ENCODE measurements around the gene MAN2B2.

The MAN2B2 gene

GRCh38 chr4:6546681-6547447 lies 28.1 kb upstream of the MAN2B2 start:
- DNase-seq, result peak; percentile 8

DNA sequence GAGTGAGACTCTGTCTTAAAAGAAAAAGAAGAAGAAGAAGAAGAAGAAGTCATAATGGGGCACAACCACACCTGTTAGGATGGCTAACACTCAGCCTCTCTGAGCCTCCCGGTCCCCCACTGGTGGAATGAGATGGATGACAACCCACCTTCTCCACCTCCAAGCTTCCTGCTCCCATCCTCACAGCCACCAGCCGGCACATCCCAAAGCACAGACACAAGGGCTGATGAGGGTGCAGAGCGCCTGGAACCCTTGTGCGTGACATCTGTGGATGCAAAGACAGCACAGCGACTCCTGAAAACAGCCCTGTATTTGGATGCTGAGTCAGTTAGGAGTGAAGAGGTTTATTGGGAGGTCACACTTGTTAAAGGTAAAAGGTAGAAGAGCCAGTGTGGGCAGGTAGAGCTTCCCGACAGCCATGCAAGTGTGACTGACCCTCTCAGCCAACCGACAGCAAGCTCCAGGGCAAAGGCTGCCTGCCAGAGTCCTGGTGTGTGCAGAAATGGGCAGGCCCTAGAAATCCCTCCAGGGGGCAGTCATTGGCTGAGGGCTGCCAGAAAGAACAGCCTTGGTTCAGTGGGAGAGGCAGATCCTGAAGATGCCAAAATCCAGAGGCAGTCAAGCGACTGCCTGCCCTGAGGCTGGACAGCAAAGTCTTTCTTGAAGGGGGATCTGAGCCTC lies 26.6 kb upstream of the MAN2B2 start:
- DNase-seq, result no peak

- no peak for DNase-seq
Measured at GRCh38 chr4:6548882-6549230, 26.1 kb upstream of the MAN2B2 start.

DNA sequence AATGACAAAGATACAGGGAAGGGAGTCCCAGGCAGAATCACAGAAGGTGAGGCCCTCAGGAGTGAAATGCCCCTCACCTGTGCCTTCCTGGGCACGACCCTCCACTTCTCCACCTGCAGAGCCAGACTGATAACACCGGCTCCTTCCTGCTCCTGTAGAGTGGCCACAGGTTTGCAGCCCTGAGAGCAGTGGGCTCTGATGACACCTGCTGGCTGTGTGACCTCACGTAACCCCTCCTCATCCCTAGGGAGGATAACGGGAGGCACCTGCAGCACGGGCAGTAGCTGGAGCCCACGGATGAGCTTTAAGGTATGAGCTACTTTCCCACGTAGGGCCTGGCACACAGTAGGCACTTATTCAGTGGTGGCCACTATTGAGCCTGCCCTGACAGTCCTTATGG lies 25.5 kb upstream of the MAN2B2 start:
- DNase-seq, result no peak

DNA sequence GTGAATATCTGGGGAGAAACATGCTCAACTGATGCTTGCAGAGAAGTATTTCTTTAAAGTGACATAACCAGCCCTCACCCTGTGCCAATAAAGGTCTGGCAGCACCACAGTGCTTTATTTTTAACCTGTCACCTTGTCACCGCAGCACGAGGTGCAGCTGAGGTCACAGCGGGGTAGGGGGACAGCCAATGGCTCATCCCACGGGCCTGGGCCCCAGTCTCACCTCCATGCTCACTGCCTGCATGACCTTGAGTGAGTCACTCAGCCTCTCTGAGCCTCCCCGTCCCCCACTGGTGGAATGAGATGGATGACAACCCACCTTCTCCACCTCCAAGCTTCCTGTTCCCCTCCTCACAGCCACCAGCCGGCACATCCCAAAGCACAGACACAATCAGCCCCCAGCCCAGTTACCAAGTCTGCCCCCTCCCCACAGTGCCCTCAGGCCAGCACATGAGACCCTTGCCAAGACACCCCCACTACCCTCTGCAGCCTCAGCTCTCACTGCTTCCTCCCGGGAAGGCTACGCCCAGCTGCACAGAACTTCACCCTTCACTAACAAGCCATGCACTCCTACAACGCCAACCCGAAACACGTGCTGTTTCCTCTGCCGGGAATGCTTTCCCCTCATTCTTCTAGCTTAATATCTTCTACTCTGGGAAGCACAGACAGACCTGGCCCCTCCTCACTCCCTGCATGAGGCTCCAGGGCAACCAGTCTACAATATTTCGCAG lies 24.9 kb upstream of the MAN2B2 start:
- DNase-seq, result no peak

- DNase-seq, result no peak
Measured at GRCh38 chr4:6550821-6551220, 24.2 kb upstream of the MAN2B2 start.

GRCh38 chr4:6551660-6552059 lies 23.3 kb upstream of the MAN2B2 start:
- no peak for DNase-seq

DNA sequence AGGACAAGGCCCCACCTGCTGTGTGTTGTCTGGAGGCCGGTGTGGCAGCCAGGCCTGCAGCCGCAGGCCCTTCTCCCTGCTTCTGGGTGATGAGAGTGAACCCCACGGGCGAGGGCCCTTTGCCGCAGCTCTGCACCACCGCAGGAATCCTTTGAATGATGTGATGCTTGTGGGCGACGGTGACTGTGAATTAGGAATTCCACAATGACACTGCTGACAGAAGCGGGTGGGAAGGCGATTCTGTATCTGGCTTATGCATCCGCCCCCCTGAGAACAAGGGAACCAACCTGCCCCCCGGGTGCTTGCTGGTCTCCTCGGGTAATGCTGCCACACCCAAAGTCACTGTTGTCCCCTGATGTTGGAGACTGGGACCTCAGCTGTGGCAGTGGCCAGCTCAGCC lies 19.5 kb upstream of the MAN2B2 start:
- no peak for DNase-seq

DNA sequence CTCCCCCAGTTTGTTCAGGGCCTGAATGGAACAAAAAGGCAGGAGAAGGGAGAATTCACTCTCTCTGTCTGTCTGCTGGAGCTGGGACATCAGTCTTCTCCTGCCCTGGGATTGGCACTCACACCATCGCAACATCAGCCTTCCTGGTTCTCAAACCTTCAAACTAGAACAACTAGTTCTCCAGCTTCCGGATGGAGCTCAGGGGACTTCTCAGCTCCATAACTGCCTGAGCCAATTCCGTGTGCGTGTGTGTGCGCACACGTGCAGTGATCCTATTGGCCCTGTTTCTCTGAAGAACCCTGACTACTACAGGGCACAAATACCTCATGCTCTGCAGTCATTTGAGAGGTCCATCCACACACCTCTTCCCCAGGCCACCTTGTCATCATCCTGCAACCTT lies 18.7 kb upstream of the MAN2B2 start:
- DNase-seq, result no peak

DNA sequence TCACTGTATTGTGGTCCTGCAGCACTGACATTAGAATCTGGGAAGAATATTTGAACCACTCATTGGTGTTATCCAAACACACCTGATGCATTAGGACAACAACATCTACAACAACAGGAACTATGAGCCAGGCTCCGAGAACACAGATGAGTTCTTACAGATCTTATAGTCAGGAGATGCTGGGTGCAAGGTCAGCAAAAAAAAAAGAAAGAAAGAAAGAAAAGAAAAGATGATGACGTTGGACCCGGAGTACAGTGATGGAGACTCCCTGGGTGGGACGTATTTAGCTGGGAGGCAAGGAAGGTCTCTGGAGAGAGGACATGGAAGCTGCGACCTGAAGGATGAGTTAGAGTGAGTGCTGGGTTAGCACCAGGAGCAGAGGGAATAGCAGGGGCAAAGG lies 17.8 kb upstream of the MAN2B2 start:
- no peak for DNase-seq

DNA sequence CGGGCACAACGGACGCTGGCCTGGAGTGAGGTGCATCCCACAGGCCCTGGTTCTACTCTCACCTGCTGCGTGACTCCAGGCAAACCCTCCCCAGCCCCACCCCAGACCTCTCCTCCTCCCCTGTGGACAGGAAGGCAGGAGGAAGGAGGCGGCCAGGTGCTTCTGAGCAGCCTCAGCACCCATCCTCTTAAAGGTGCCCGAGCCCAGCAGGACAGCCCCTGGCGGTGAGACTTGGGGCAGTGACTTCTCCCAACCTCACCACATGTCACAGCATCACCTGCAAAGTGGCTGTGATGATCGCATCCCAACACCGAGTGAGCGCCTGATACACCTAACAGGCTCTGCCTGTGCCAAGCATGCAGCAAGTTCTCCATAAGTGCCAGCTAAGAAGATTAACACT lies 17.1 kb upstream of the MAN2B2 start:
- no peak for DNase-seq

- no peak for DNase-seq
Measured at GRCh38 chr4:6560416-6561172, 14.4 kb upstream of the MAN2B2 start.

- no peak for DNase-seq
Measured at GRCh38 chr4:6561173-6561516, 13.8 kb upstream of the MAN2B2 start.

DNA sequence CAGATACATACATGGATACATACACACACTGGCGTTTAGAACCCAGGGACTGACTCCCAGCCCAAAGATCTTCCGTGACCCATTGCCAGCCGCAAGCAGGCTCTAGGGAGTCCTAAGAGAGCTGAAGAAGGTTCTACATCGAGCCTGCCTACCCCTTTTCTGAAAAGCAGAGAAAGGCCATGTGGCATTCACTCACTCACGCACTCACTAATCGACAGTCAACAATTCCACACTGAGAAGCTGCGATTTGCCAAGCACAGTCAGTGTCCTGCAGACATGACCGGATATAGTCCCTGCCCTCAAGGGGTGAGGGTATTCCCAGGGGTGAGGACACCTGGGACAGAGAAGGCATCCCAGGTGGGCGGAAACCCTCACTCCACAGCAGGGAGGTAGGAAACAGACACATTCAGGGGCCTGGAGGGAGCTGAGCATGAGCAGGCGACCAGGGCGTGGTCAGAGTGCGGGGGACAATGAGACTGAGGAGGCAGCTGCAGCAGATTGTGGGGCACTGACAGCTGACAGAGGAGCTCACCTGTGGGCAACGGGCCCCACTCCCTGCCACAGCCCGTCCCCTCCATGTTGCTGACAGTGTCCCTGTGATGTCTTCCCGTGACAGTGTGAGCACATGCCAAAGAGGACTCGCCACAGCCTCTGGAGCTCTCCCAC lies 13.2 kb upstream of the MAN2B2 start:
- no peak for DNase-seq

- DNase-seq, result no peak
Measured at GRCh38 chr4:6562931-6563901, 11.8 kb upstream of the MAN2B2 start.

GRCh38 chr4:6563935-6564645 lies 10.9 kb upstream of the MAN2B2 start:
- no peak for DNase-seq

- DNase-seq, result no peak
Measured at GRCh38 chr4:6565691-6566390, 9.1 kb upstream of the MAN2B2 start.

DNA sequence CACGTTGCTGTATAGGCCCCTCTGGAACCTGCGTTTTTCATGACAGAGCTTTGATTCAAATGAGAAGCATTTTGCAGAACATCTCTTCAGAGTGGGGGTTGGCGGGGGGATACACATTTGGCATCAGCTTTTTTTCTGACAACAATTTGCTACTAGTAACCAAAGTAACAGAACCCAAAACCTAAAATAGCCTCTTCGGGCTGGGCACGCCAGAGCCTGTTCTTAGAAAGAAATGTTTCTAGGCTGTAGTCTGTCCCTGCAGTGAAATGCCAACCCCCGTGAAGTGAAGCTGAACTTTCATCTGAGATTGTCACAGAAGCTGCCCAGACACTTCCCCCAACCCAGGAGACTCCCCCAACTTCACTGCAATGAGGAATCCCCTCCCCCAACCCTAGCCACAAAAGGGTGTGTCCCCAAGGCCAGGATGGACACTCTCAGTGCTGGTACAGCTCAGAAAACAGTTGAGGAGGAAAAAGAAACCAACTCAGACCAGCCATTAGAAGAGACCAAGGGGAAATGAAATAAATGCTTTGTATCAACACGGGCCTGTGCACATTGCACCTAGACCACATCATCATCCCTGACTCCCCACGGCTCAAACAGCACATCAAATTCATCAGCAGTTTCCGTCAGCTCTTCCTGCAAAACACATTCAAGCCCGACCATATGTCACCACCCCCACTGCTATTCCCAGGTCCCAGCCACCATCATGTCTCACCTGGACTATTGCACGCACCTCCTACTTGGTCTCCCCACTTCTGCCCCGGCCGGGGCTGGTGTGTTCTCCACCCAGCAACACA lies 8.4 kb upstream of the MAN2B2 start:
- no peak for DNase-seq

- DNase-seq, result no peak
Measured at GRCh38 chr4:6567218-6567617, 7.8 kb upstream of the MAN2B2 start.

- DNase-seq, result no peak
Measured at GRCh38 chr4:6568148-6568547, 6.8 kb upstream of the MAN2B2 start.
